Suprapubic skin (tissue), 4 donors: ENCODE results near the gene KIF5C. TPM values are rescaled to one million over a fixed set of nuclear protein-coding genes. Genes with fewer than 3 reads are reported as not detected.
A peak's percentile ranks its signal among the peaks of the same experiment; 100 is the strongest.

Experiments
- DNase-seq, 2 donors: peaks; one replicate each; pipeline ENCODE4 v3.0.0-alpha.2; 2019; ENCODE audit warnings: low spot score in 2 of 2
- H3K27ac ChIP-seq: fragments of 200-600 bp; sonication (generic); one replicate; pipeline ENCODE4 v1.5.1; 2019
- H3K27me3 ChIP-seq: fragments of 200-600 bp; sonication (generic); one replicate; pipeline ENCODE4 v1.5.1; 2019
- H3K36me3 ChIP-seq: fragments of 200-600 bp; sonication (generic); one replicate; pipeline ENCODE4 v1.5.1; 2019
- H3K4me1 ChIP-seq: fragments of 200-600 bp; sonication (generic); one replicate; pipeline ENCODE4 v1.5.1; 2019
- H3K4me3 ChIP-seq: fragments of 200-600 bp; sonication (generic); one replicate; pipeline ENCODE4 v1.5.1; 2019; ENCODE audit warnings: mild to moderate bottlenecking
- H3K9me3 ChIP-seq: fragments of 200-600 bp; sonication (generic); one replicate; pipeline ENCODE4 v1.5.1; 2019
- CTCF ChIP-seq, 2 donors: fragments of 200-600 bp in 1 of 2; fragments of 450-650 bp in 1 of 2; sonication (generic) in 1 of 2; IDR thresholded peaks; one replicate each; pipeline ENCODE4 v1.5.1; 2016 to 2019; ENCODE audit warnings: antibody characterized with exemption in 2 of 2, mild to moderate bottlenecking in 1 of 2, moderate library complexity in 1 of 2
- EP300 ChIP-seq: sonication (generic); formaldehyde crosslinking; IDR thresholded peaks from one replicate; pipeline ENCODE4 v1.6.1; 2017; ENCODE audit warnings: antibody characterized with exemption
- POLR2A ChIP-seq, 2 donors: fragments of 450-650 bp; IDR thresholded peaks; one replicate each; pipeline ENCODE4 v1.6.1; 2017; ENCODE audit warnings: antibody characterized with exemption in 2 of 2, mild to moderate bottlenecking in 2 of 2, moderate library complexity in 2 of 2
- POLR2AphosphoS5 ChIP-seq, 3 donors: sonication (generic); formaldehyde crosslinking; IDR thresholded peaks; one replicate each; pipeline ENCODE4 v1.6.1; 2017; ENCODE audit warnings: antibody characterized with exemption in 3 of 3
- WGBS: methylation state at CpG from one replicate; pipeline ENCODE4 v1.1.5; 2018; 5-methylcytosine and 5-hydroxymethylcytosine counted together
- total RNA-seq, 4 donors: library from RNA; depleted of rRNA; stranded (reverse); fragments of >200 nt; gene quantifications; one replicate each; pipeline ENCODE4 v1.1.0, GENCODE V29; 2016

Gene KIF5C
- total RNA-seq, 4 donors from 2014 or later: 0.30 to 3.2 (median 1.5) TPM

DNA sequence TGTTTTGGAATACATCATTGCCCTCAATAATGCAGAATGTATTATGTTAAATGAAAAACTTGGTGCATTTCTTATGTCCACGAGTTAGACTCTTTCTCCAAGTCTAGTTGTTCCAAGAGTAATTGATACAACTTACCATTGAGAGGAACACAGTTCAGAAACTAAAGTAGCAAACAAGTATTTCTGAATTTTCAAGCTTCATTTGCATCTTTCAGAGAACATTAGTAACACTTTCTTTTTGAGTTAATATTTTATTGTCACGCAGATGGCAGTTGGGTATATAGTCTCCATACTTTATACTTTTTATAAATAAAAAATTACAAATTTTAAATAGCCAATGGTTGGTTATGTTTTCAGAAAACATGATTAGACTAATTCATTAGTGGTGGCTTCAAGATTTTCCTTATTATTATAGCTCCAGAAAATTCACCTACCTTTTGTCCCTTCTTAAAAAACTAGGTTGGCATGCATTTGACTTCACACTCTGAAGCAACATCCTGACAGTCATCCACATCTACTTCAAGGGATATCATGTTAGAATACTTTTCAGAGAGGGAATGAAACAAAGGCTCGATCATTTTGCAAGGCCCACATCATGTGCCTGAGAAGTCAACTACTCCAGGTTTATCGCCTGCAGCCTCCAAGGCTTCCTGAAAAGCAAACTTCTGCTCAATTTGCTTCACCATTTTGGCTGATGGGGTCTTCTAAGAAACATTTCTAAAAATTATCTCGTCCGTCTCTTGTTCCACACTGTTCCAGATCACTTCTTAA lies 193.4 kb downstream of the KIF5C start:
- no peak for TF ChIP-seq POLR2A (IDR thresholded peaks at IDR 0.05)
- TF ChIP-seq CTCF (IDR thresholded peaks at IDR 0.05): no peak
- no peak for TF ChIP-seq EP300
- TF ChIP-seq POLR2AphosphoS5 (IDR thresholded peaks at IDR 0.05): no peak
- peak overlapping the region; percentile 57 for H3K27ac ChIP-seq

DNA sequence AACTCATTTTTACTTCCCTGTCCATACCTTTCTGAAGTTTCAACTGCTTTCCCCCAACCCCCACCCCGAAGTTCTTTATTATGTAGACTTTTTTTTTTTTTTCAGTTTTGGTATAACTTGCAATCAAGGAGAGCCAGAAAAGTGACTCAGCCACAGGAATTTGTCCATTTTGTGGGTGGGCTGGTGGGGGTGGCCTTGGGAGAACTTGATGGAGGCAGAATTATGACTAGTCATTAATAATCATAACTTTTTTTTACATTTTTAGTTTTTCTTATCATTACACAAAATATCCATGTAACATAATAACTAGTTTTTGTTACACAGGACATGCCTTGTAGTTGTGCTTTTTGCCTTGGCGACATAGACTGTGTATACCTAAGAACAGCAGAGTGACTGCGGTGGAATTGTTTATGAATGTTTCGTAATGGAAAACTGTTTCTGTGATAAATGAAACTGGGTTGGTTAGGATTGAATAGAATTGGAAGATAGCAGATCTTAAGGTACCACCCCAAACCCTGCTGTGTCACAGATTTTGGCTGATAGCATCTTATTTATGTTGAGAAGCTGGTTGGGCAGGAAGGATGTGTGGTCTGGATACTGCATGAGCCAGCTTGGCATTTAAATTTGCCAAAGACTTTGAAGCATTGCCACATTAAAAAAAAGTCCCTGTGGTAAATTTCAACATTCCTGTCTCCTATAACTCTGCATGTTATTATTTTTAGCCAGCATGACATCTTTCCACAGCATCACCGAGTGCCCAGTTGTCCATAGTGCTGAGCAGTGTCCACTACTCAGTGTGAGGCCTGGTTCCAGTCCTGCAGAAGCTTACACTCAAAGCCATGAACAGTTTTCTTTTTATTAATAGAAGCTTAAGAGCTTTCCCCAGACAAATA lies 194.2 kb downstream of the KIF5C start:
- no peaks in the 10 kb centered on the region for H3K9me3 ChIP-seq
- 32% methylated on average over 5 of the region's 5 CpGs for WGBS

More for the DNA sequence above, 193.4 kb downstream of the KIF5C start:
- DNase-seq: no peak
- 84% methylated on average over 6 of the region's 6 CpGs for WGBS
- Histone ChIP-seq H3K4me1 (peaks cover 30% of the 10 kb centered on the region), H3K9me3 (no peaks in the 10 kb centered on the region), H3K27me3 (no peaks in the 10 kb centered on the region), H3K36me3 (no peaks in the 10 kb centered on the region), H3K4me3 (no peak overlapping the region)

DNA sequence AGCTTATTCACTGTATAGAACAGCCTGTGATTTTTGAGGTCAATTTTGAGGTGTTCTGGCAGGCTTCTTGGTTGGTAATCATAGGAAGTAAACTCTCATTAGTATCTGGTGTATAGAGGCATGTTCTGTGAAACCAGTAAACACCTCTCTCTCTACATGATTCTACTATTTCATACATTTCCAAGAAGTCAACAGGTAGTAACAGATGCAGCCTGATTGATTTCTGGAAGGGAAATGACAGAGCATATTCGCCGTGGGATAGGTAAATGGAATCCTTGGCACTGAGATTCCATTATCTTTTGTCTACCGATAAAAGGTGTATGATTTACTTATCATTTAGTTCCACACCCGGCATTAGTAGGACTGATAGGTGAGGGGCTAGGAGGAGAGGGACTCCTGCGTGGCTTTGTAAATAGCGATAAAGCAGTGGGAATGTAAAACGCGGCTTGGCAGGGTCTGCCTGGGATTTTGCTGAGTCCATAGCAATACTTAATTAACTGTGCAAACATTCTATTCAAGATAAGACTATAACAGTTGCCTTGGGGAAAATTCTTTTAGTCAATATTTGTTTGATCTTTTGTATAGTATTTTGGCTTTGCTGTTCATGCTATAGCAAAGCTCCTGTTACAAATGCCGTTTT lies 195.8 kb downstream of the KIF5C start:
- H3K27ac ChIP-seq: peak overlapping the region; percentile 30
- TF ChIP-seq CTCF (IDR thresholded peaks at IDR 0.05): no peak
- no peak for TF ChIP-seq POLR2AphosphoS5 (IDR thresholded peaks at IDR 0.05)
- TF ChIP-seq POLR2A (IDR thresholded peaks at IDR 0.05): no peak
- no peak for TF ChIP-seq EP300
- no peaks in the 10 kb centered on the region for H3K9me3 ChIP-seq
- H3K36me3 ChIP-seq: no peaks in the 10 kb centered on the region
- WGBS: 49% methylated on average over 9 of the region's 9 CpGs
- no peaks in the 10 kb centered on the region for H3K27me3 ChIP-seq
- no peak overlapping the region for H3K4me3 ChIP-seq
- peaks cover 35% of the 10 kb centered on the region for H3K4me1 ChIP-seq
- DNase-seq: no peak

More for the DNA sequence above, 194.2 kb downstream of the KIF5C start:
- H3K4me3 ChIP-seq: no peak overlapping the region
- TF ChIP-seq POLR2AphosphoS5 (IDR thresholded peaks at IDR 0.05) (peak in 1 of 3 donors; percentile 66), POLR2A (IDR thresholded peaks at IDR 0.05) (no peak)
- no peaks in the 10 kb centered on the region for H3K27me3 ChIP-seq
- peaks cover 30% of the 10 kb centered on the region for H3K4me1 ChIP-seq
- no peak for DNase-seq
- H3K36me3 ChIP-seq: no peaks in the 10 kb centered on the region
- peak overlapping the region; percentile 70 for H3K27ac ChIP-seq

GRCh38 chr2:149075105-149075504 lies 200.1 kb downstream of the KIF5C start:
- no peak overlapping the region for H3K27ac ChIP-seq
- WGBS: 58% methylated on average over 2 of the region's 2 CpGs
- no peak for DNase-seq
- TF ChIP-seq POLR2AphosphoS5 (IDR thresholded peaks at IDR 0.05): no peak
- no peak for TF ChIP-seq POLR2A (IDR thresholded peaks at IDR 0.05)
- no peak for TF ChIP-seq EP300
- TF ChIP-seq CTCF (IDR thresholded peaks at IDR 0.05): no peak
- no peak overlapping the region for H3K4me3 ChIP-seq
- H3K36me3 ChIP-seq: no peaks in the 10 kb centered on the region
- H3K27me3 ChIP-seq: no peaks in the 10 kb centered on the region
- peaks cover 21% of the 10 kb centered on the region for H3K4me1 ChIP-seq
- no peaks in the 10 kb centered on the region for H3K9me3 ChIP-seq

DNA sequence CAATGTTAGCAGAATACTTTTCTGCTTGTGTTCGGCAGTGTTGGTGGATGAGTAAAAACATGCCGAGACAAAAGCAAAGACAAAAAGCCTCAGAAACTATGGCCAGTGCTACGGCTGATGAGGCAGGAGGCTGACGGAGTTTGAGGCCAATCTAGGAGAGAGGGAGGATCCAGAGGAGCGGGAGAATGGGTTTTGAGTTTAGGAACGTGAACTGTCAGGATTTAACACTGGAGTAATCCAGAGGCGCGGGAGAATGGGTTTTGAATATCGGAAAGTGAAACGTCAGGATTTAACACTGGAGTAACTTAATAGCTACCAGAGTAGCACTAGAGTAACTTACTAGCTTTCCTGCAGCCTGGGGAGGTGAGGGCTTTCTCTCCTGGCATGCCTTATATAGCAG lies 200.8 kb downstream of the KIF5C start:
- Histone ChIP-seq H3K36me3 (no peaks in the 10 kb centered on the region), H3K27me3 (no peaks in the 10 kb centered on the region), H3K4me3 (no peak overlapping the region), H3K4me1 (peaks cover 19% of the 10 kb centered on the region), H3K9me3 (no peaks in the 10 kb centered on the region), H3K27ac (no peak overlapping the region)
- DNase-seq: no peak
- TF ChIP-seq POLR2AphosphoS5 (IDR thresholded peaks at IDR 0.05) (no peak), EP300 (no peak), POLR2A (IDR thresholded peaks at IDR 0.05) (no peak), CTCF (IDR thresholded peaks at IDR 0.05) (no peak)
- 55% methylated on average over 10 of the region's 10 CpGs for WGBS

Other genes starting within 250 kb of the KIF5C start
- 10 to 100 TPM; 22.9 to 30.3 (median 26.9) TPM for gene EPC2, start 230.5 kb upstream of the KIF5C start, total RNA-seq
- 100 to 1,000 TPM in 2 of 4 donors, 10 to 100 TPM in 2; 83.7 to 129 (median 97.7) TPM for gene LYPD6B, start 163.5 kb downstream of the KIF5C start, total RNA-seq